ENCODE measurements around the gene RXRA.

Gene RXRA

DNA sequence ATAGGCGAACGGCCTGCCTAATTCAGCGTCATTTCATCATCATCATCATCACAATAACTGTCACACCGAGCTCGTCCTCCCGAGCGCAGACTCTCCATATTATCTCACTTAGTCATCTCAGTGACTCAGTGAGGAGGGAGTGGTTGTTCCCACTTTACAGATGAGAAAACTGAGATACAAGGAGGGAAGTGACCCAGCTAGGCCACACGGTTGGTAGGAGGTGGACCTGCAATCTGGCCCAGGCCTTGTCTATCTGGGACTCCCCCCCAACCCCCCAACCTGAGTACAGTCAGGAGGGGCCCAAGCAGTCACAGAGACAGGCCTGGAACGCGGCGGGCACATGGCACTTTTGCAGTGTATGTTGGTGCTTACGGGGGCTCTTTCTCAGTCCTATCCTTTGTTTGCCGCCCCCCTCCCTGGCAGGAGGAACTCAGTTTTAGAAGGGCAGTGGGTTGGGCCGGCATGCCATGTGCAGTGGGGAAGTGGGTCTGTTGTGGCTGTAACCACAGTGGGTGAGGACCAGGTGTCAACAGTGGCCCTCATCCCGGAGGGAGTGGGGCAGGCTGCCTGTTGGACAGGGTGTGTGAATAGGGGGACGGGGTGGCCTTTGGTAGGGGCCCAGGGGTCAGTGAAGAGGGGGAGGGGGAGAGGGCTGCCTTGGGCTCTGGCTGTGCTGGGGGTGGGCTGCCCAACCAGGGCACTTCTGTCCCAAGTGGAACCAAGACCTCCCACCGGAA lies 1.7 kb upstream of the RXRA start:
- no peak for DNase-seq (ENCODE audit: low read depth)

GRCh38 chr9:134325096-134325812 lies 1.0 kb upstream of the RXRA start:
- peak; percentile 29 for DNase-seq (ENCODE audit: low read depth)

GRCh38 chr9:134326724-134327601 lies 708 bp downstream of the RXRA start:
- no peak for DNase-seq (ENCODE audit: low read depth)

DNA sequence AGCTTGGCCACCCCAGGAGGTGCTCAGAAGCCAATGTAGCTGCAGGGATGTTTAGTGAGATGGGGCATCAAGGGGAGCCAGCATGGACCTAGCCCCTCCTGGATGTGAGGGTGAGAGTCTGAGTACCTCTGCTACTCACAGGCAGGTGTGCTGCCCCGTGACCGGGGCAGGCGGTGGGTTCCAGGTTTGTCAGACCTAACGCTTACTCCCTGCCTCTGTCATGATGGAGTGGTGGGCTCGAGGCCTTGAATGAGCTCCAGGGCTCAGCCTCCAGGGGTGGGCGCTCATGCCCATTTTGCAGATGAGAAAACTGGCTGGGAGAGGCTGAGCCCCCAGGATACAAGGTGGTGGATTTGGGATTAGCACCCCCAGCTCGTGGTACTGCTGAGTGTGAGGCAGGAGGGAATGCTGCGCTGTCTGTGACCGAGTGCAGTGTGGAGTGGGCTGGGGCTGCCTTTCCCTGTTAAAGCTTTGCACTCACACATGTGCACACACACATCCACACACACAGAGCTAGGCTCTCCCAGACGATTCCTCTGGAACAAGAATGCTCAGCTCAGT lies 1.5 kb downstream of the RXRA start:
- DNase-seq (ENCODE audit: low read depth): no peak

DNA sequence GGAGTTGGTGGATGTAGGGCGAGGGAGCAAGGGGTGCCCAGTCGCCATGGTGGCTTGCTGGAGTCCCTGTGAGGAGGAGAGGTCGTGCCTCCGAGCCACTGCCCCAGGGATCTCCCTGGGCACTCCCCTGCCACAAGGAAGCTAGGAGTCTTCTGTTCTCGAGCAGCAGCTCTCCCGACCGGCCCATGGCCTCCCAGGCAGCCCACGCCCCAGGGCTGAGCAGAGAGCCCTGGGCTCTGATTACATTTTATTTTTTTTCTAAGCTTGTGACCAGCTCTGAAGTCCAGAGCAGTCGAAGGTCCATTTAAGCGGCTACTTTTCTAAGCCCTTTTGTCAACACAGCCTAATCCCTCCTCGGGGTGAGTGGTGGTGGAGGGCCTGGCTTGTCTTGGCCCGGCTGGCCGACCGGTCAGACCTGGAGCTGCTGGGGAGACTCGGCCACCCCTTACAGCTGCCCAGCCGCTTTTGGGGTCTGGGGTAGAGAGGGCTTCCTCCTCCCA lies 2.1 kb downstream of the RXRA start:
- no peak for DNase-seq (ENCODE audit: low read depth)

- no peak for DNase-seq (ENCODE audit: low read depth)
Observed at GRCh38 chr9:134328841-134329575, 2.8 kb downstream of the RXRA start.

DNA sequence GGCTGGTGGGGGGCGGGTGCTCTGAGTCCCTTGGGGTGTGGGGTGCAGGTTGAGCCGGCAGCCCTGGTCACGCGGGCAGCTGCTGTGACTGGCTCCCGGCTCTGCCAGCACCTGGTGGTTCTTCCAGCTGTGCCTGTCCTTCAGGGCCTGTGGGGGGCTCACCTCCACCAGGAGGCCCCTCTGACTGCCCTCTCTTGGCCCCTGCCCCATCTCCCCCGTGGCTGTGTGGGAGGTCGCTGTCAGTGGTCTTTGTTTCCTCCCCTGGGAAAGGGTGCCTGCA lies 3.3 kb downstream of the RXRA start:
- DNase-seq (ENCODE audit: low read depth): no peak

DNA sequence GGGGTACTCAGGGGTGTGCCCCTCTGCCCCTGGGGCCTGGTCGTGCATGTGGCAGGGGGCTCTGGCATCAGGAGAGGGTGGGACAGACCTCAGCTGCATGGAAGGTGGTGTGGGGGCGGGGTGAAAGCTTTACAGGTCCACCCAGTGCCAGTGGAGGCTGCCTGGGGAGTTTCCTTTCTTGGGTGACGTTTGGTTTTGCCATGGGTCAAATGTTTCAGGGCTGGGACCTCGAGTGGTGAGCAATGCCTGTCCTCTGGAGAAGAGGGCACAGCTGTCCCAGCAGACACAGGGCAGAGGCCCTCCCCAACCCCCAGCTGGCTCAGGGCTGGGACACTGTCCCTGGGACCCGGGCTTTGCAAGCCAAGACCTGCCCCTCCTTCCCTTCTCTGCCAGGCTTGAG lies 3.6 kb downstream of the RXRA start:
- no peak for DNase-seq (ENCODE audit: low read depth)

DNA sequence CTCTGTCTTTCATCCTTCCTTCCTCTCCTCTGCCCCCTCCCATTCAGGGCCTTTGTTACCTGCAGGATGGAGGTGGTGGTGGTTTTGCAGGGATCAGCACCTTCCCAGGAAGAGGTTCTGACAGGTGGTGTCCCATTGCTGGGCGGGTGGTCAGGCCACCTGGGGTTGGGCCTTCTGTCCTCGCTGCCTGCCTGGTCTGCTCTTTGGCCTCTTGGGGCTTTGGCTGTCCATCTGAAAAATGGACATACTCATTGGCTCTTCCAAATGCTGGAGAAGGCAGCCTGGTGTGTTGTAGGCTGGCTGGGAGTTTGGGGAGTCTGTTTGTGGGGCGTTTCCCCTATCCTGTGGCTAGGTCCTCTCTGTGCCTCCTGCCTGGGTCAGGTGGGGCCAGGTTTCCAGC lies 4.3 kb downstream of the RXRA start:
- DNase-seq (ENCODE audit: low read depth): no peak

DNA sequence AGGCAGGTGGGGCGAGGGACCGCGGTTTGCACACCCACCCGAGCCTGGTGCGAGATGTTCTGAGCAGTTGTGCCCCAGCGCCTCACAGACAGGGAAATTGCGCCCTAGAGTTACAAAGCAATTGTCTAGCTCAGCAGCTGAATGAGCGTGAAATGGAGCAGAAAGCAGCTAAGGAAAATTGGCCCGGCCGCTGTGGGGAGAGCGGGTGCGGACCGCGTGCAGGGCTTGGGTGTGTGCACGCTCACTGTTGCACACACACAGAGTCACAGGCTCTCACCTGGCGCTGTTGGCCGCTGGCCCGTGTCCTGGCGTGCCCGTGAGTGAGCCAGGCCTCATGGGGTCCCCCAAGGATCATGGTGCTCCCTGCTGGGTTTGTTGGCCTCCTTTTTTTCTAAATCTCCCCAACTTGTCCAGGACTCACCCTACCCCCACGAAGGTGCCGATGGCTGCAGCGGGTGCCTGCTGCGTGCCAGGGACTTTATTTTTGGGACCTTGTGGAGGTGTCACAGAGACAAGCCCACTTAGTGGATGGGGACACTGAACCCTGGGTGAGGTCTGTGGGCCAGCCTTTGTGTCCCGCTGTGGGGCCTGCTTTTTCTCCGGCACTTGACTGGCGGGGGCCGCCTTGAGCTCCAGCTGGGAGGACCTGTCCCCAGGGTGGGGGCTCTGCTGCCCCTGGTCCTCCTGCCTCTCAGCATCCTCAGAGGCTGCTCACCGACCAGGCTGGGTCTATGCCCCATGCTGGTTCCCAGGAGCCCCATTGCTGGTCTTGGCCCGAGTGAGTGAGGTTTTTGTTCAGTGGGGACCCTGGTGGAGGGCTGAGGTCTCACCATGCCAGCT lies 5.2 kb downstream of the RXRA start:
- no peak for DNase-seq (ENCODE audit: low read depth)

DNA sequence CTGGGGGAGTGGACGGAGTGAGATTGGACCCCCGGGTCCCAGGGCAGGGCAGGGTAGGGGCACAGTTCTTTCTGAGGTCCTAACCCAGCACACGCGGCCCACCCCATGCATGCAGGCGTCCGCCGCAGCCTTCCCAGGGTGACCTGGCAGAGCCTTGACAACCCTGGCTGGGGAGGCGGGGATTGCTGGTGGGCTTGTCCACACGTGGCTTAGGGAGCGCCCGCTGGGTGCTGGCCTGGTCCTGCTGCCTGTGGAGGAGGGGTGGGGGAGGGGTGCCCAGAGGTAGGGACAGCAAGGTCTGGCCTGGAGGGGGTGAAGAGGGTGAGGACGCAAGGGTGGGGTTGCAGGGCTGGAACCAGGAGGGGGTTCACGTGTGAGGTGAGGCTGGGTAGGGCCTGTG lies 6.0 kb downstream of the RXRA start:
- DNase-seq (ENCODE audit: low read depth): no peak

DNA sequence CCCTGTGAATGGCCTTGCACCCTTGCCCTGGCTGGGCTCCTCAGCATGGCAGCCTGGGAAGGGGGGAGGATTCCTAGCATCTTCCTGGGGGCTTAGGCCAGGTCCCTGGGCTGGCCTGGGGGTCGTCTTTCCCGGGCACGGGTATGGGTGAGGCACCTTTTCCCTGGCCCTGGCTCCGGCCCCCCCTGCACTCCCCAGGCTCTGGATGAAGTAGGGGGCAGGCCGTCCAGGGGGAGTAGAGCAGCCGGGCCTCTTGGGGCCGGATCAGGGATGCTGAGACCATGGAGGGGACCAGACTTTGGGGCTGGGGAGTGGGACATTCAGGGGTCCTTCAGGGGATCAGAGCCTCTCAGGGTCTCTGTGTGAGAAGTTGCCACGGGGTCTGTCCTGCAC lies 6.6 kb downstream of the RXRA start:
- no peak for DNase-seq (ENCODE audit: low read depth)

- no peak for DNase-seq (ENCODE audit: low read depth)
Observed at GRCh38 chr9:134333234-134333873, 7.1 kb downstream of the RXRA start.

- DNase-seq (ENCODE audit: low read depth): no peak
Observed at GRCh38 chr9:134333874-134334581, 7.8 kb downstream of the RXRA start.

DNA sequence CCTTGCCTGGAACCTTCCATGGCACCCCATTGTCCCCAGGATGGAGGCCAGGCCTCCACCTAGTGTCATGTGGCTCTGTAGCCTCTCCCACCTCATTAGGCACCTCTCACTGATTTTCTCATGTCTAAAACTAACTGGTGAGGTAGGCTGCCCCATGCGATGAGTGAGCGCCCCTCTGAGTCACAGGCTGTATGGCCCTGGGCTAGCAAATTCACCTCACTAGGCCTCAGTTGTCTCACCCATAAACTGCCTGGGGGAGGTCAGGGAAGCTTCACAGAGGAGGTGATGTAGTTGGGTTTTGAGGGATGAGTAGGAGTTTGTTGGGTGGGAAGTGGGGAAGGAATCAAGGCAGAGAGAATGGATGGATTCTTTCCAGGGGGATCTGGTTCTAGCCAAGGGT lies 8.8 kb downstream of the RXRA start:
- no peak for DNase-seq (ENCODE audit: low read depth)

DNA sequence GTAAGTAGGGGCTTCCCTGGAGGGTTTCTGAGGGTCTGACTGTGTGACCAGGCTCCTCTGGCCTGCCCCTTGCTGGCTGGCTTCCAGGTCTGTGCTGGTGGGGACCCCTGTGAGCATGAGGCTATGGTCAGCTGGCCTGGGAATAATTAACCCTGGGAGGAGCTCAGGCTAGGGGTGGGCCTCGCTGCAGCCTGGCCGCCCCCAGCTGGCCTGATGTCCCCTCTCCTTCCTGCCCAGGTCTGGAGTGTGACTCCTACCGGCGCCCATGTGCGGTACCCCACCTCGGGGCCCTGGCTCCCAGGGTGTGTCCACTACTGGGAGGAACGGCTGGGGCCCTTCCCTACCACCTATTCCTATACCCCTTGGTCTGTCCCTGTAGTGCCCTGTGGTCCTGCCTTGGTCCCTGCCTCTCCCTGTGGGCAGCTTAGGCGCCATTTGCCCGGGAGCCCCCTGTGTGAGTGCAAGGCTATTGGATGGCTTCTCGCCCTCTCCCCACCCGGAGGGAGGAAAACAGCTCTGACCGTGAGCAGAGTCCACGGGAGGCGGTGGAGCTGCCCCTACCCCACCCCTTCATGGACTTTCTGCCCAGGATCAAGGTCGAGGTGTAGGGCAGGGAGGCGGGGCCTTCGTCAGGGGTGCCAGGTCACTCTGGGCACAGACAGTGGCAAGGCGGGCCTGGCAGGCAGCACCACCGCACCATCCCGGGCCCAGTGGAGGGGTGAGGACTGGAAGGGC lies 9.4 kb downstream of the RXRA start:
- no peak for DNase-seq (ENCODE audit: low read depth)

- DNase-seq (ENCODE audit: low read depth): no peak
Observed at GRCh38 chr9:134336228-134336627, 10.0 kb downstream of the RXRA start.

DNA sequence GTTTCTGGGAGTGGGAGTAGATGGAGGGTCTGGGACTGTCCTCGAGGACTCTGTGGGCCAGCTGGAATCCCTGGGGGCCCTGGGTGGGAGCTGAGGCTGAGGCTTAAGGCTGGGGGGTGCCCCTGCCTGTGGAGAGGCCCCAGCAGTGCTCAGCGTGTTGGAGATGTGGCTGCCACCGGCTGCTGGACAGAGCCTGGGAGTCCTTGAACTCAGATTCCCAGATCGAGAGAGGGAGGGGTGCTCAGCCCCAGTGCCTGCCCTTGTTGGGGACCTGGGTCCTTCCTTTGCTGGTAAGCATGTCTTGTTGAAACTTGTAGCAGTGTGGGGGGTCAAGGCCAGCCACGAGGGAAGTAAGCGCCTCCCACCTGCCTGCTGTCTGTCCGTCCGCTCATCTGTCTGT lies 10.7 kb downstream of the RXRA start:
- no peak for DNase-seq (ENCODE audit: low read depth)

GRCh38 chr9:134337469-134337868 lies 11.2 kb downstream of the RXRA start:
- DNase-seq (ENCODE audit: low read depth): no peak
